GM19351 (cell line): ENCODE data around the gene B3GNT5.

Experiments
- ATAC-seq: cut with Tn5 transposase; IDR thresholded peaks from one replicate; pipeline ENCODE4 v1.9.1; 2021; ENCODE audit warnings: mild to moderate bottlenecking, moderate library complexity; ENCODE audit not compliant: unreplicated experiment

The B3GNT5 gene

GRCh38 chr3:183317886-183318865, 65.1 kb downstream of the B3GNT5 start:
- no peak for ATAC-seq

GRCh38 chr3:183318877-183319276, 65.8 kb downstream of the B3GNT5 start:
- ATAC-seq = no peak

- ATAC-seq = no peak
Observed at GRCh38 chr3:183319371-183319770, 66.3 kb downstream of the B3GNT5 start.
